Breast epithelium (tissue), 3 donors: Measurements from ENCODE around the gene CDH4.

ENCODE experiments used
- POLR2AphosphoS5 ChIP-seq, 3 donors: sonication (generic); formaldehyde crosslinking; IDR thresholded peaks; one replicate each; pipeline ENCODE4 v1.6.1; 2017; ENCODE audit warnings: antibody characterized with exemption in 3 of 3
- TF ChIP-seq, protein P1 (sequence below), 3 donors: fragments of 450-650 bp; IDR thresholded peaks; one replicate each; pipeline ENCODE4 v1.5.1; 2016 to 2017; ENCODE audit warnings: antibody characterized with exemption in 3 of 3, mild to moderate bottlenecking in 3 of 3, moderate library complexity in 3 of 3

DNA sequence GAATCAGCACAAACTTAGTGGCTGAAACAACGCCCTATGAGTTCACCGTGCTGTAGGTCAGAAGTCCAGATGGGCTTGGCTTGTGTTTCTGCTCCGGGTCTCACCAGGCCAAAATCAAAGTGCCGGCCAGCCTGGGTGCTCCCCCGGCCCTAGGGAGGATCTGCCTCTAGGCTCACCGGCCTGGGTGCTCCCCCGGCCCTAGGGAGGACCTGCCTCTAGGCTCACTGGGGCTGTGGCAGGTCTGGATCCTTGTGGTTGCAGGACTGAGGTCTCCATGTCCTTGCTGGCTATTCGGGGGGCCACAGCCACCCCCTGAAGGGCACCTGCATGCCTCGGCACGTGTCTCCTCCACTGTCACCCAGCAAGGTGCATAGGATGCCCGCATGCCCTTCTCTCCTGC is 597.3 kb downstream of the CDH4 start:
- TF ChIP-seq, protein P1, sequence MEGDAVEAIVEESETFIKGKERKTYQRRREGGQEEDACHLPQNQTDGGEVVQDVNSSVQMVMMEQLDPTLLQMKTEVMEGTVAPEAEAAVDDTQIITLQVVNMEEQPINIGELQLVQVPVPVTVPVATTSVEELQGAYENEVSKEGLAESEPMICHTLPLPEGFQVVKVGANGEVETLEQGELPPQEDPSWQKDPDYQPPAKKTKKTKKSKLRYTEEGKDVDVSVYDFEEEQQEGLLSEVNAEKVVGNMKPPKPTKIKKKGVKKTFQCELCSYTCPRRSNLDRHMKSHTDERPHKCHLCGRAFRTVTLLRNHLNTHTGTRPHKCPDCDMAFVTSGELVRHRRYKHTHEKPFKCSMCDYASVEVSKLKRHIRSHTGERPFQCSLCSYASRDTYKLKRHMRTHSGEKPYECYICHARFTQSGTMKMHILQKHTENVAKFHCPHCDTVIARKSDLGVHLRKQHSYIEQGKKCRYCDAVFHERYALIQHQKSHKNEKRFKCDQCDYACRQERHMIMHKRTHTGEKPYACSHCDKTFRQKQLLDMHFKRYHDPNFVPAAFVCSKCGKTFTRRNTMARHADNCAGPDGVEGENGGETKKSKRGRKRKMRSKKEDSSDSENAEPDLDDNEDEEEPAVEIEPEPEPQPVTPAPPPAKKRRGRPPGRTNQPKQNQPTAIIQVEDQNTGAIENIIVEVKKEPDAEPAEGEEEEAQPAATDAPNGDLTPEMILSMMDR (IDR thresholded peaks at IDR 0.05): no peak
- TF ChIP-seq POLR2AphosphoS5 (IDR thresholded peaks at IDR 0.05): no peak
